Bronchial epithelial cell (primary cell): Measurements from ENCODE around the gene SPNS2. TPM values are rescaled to one million over a fixed set of nuclear protein-coding genes. Genes with fewer than 3 reads are reported as not detected.

Source experiments
- DNase-seq: peaks from one replicate; pipeline ENCODE4 v3.0.0-alpha.2; 2010; ENCODE audit warnings: low read depth
- FAIRE-seq: peaks from 2 replicates; lab custom pipeline; 2011; peaks lifted over from hg19 to GRCh38; lab: Jason Lieb, UNC
- H3K27me3 ChIP-seq: 2 replicates; pipeline ENCODE4 v1.5.1; 2011; ENCODE audit warnings: low read length; ENCODE audit not compliant: control insufficient read depth, insufficient read depth
- H3K36me3 ChIP-seq: 2 replicates; pipeline ENCODE4 v1.5.1; 2011; ENCODE audit warnings: low read length; ENCODE audit not compliant: control insufficient read depth, insufficient read depth
- H3K4me3 ChIP-seq: 2 replicates; pipeline ENCODE4 v1.5.1; 2011; ENCODE audit warnings: mild to moderate bottlenecking, low read depth, low read length, control low read depth
- CTCF ChIP-seq: IDR thresholded peaks from 2 replicates; pipeline ENCODE4 v1.5.1; 2011; ENCODE audit warnings: mild to moderate bottlenecking, moderate library complexity, low read length, control low read depth, inconsistent platforms; ENCODE audit not compliant: insufficient read depth, severe bottlenecking
- total RNA-seq: library from RNA; depleted of rRNA; stranded (reverse); fragments of >200 nt; gene quantifications from 2 replicates; pipeline ENCODE4 v1.2.1, GENCODE V29; 2014

Gene SPNS2
- total RNA-seq, 1 donor from 2014 or later, result 3.9 TPM

DNA sequence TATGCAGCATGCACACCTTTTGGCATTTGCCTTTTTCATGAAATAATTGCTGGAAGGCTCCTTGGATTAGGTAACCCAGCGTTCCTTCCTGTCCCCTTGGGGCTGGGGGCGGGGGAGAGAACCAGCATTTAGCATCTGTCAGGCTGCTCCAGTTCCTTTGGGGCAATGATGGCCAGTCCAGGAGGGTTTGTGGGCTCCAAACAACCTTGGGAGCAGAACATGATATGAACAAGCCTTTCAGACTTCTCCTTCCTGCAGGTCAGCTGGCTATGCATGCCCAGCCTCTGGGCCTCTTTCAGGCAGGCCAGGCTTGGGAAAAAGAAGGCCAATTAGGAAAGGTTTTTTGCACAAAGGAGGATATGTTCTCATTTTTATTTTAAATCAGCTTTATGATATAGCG lies 84.5 kb downstream of the SPNS2 start:
- peaks cover 26% of the 10 kb centered on the region for H3K27me3 ChIP-seq
- no peak for DNase-seq
- FAIRE-seq, result peak; percentile 64
- no peak overlapping the region for H3K4me3 ChIP-seq
- no peak for TF ChIP-seq CTCF
- no peaks in the 10 kb centered on the region for H3K36me3 ChIP-seq

DNA sequence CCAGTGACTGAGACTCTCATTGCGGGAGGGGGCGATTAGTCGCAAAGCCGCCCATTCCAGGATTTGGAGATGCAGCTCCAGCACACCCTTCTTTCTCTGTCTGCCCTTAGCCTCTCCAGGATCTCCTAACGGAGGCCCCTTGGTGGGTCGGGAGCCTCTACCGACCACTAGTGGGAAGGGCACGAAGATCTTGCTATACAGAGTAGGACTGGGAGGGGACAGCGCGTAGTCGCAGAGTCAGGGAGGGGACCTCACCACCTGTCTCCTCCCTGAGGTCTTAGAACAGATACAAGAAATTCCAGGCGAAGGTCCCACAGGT lies 85.1 kb downstream of the SPNS2 start:
- no peak for TF ChIP-seq CTCF
- no peaks in the 10 kb centered on the region for H3K36me3 ChIP-seq
- H3K27me3 ChIP-seq, result peaks cover 29% of the 10 kb centered on the region
- FAIRE-seq (no peak), DNase-seq (no peak)
- no peak overlapping the region for H3K4me3 ChIP-seq

DNA sequence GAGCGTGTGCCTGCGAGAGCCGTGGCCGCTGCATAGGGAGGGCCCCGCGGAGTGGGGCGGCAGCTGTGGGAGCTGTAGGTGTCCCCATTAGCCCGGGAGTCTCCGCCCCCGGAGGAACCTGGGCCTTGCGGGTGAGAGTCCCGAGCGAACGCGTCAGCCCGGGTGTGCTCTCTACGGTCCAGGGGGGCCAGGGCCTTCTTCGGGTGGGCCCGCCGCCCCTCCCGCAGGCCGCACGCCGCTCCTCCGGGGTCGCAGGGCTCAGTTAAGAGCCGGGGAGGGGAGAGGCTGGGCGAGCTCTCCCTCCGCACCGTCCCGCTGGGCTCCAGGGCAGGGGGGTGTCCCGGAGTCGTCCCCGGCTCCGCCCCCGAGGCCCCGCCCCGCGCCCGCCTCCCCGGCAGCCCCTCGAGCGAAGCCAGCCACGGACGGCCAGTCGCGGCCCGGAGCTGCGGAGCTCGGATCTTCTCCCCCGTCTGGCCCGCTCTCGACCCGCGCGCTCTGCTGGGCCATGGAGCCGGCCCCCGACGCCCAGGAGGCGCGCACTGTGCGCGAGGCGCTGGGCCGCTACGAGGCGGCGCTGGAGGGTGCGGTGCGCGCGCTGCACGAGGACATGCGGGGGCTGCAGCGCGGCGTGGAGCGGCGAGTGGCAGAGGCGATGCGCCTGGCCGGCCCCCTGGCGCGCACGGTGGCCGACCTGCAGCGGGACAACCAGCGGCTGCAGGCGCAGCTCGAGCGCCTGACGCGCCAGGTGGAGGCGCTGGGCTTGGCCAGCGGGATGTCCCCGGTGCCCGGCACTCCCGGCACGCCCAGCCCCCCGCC lies 85.6 kb downstream of the SPNS2 start, which contains the start of gene SMTNL2:
Gene SMTNL2, plus strand, starts transcription at position 429 of the 816 bp plus-strand sequence. Its CDS starts 77 bp downstream, at position 506.
- FAIRE-seq (no peak), DNase-seq (no peak)
- H3K27me3 ChIP-seq, result peaks cover 33% of the 10 kb centered on the region
- H3K4me3 ChIP-seq, result no peak within 1 kb of the TSS
- H3K36me3 ChIP-seq, result no peaks in the 10 kb centered on the region
- no peak for TF ChIP-seq CTCF

GRCh38 chr17:4584917-4585637 lies 86.4 kb downstream of the SPNS2 start:
- FAIRE-seq (no peak), DNase-seq (no peak)
- no peak overlapping the region for H3K4me3 ChIP-seq

GRCh38 chr17:4585638-4585994 lies 86.9 kb downstream of the SPNS2 start:
- no peak for FAIRE-seq
- Histone ChIP-seq H3K4me3 (no peak overlapping the region), H3K36me3 (no peaks in the 10 kb centered on the region), H3K27me3 (peaks cover 37% of the 10 kb centered on the region)
- no peak for TF ChIP-seq CTCF
- no peak for DNase-seq

More at GRCh38 chr17:4584917-4585637, 86.4 kb downstream of the SPNS2 start:
- Histone ChIP-seq H3K36me3 (no peaks in the 10 kb centered on the region), H3K27me3 (peaks cover 36% of the 10 kb centered on the region)
- no peak for TF ChIP-seq CTCF
